Keratinocyte (primary cell): ENCODE measurements around the gene NXNL1. TPM values are rescaled to one million over a fixed set of nuclear protein-coding genes. Genes with fewer than 3 reads are reported as not detected.

ENCODE experiments used
- DNase-seq: peaks from one replicate; pipeline ENCODE4 v3.0.0-alpha.2; 2011; ENCODE audit warnings: low read depth, missing footprints, low spot score
- FAIRE-seq: peaks from 2 replicates; lab custom pipeline; 2011; peaks lifted over from hg19 to GRCh38; lab: Jason Lieb, UNC
- H2AFZ ChIP-seq: 2 replicates; pipeline ENCODE4 v1.6.0; 2012; ENCODE audit warnings: low read length, control low read depth, inconsistent platforms; ENCODE audit not compliant: control insufficient read depth
- H3K27ac ChIP-seq: 2 replicates; pipeline ENCODE4 v1.5.1; 2011; ENCODE audit warnings: low read length; ENCODE audit not compliant: control insufficient read depth, insufficient read depth
- H3K27me3 ChIP-seq: 3 replicates; pipeline ENCODE4 v1.6.0; 2011; ENCODE audit warnings: low read length; ENCODE audit not compliant: control insufficient read depth, insufficient read depth; ENCODE audit errors: extremely low read depth
- H3K36me3 ChIP-seq, 2 experiments: 2 replicates in 1 of 2; 3 replicates in 1 of 2; pipeline ENCODE4 v1.5.1; 2011; ENCODE audit warnings: low read length in 2 of 2, mild to moderate bottlenecking in 1 of 2; ENCODE audit not compliant: control insufficient read depth in 2 of 2, insufficient read depth in 2 of 2; ENCODE audit errors: extremely low read depth in 1 of 2
- H3K4me1 ChIP-seq: 3 replicates; pipeline ENCODE4 v1.5.1; 2011; ENCODE audit warnings: low read length; ENCODE audit not compliant: control insufficient read depth, insufficient read depth; ENCODE audit errors: extremely low read depth
- H3K4me2 ChIP-seq: 3 replicates; pipeline ENCODE4 v1.6.0; 2011; ENCODE audit warnings: low read depth, low read length; ENCODE audit not compliant: control insufficient read depth, insufficient read depth; ENCODE audit errors: extremely low read depth
- H3K4me3 ChIP-seq, 3 experiments: fragments of 200-600 bp in 1 of 3; sonication (generic) in 1 of 3; 2 replicates in 2 of 3; 3 replicates in 1 of 3; pipeline ENCODE4 v1.5.1; 2011 to 2016; ENCODE audit warnings: low read length in 3 of 3, mild to moderate bottlenecking in 3 of 3, control low read depth in 2 of 3, inconsistent platforms in 1 of 3, low read depth in 1 of 3, mixed read lengths in 1 of 3, mixed run types in 1 of 3, moderate library complexity in 1 of 3; ENCODE audit not compliant: control insufficient read depth in 2 of 3, insufficient read depth in 2 of 3; ENCODE audit errors: extremely low read depth in 1 of 3
- H3K79me2 ChIP-seq: 2 replicates; pipeline ENCODE4 v1.6.0; 2012; ENCODE audit warnings: low read length; ENCODE audit not compliant: control insufficient read depth, insufficient read depth
- H3K9ac ChIP-seq: 3 replicates; pipeline ENCODE4 v1.6.0; 2011; ENCODE audit warnings: low read length; ENCODE audit not compliant: control insufficient read depth, insufficient read depth; ENCODE audit errors: extremely low read depth
- H3K9me1 ChIP-seq: 3 replicates; pipeline ENCODE4 v1.6.0; 2011; ENCODE audit warnings: low read length; ENCODE audit not compliant: control insufficient read depth, insufficient read depth; ENCODE audit errors: extremely low read depth
- H3K9me3 ChIP-seq: 2 replicates; pipeline ENCODE4 v1.5.1; 2012; ENCODE audit warnings: low read depth, low read length; ENCODE audit not compliant: control insufficient read depth
- H4K20me1 ChIP-seq: 3 replicates; pipeline ENCODE4 v1.6.0; 2011; ENCODE audit warnings: low read length; ENCODE audit not compliant: control insufficient read depth, insufficient read depth; ENCODE audit errors: extremely low read depth
- EZH2 ChIP-seq: IDR thresholded peaks from one replicate; pipeline ENCODE4 v1.6.1; 2012; ENCODE audit warnings: inconsistent platforms, mild to moderate bottlenecking, low read length, moderate library complexity
- dilution Hi-C: fragments of 300-500 bp; cut with MboI; formaldehyde crosslinking; loops from one replicate; pipeline ENCODE4 v1.7.0; 2020; ENCODE audit warnings: low sequenced_read_pairs; ENCODE audit not compliant: extremely low pct_ligation_motif_present
- polyA plus RNA-seq, 5 experiments: library from polyadenylated mRNA; depleted of rRNA in 3 of 5; stranded (reverse) in 3 of 5; stranded (forward) in 1 of 5; unstranded in 1 of 5; fragments of >200 nt; gene quantifications; 1 replicate in 1 of 5; 2 replicates in 3 of 5; 3 replicates in 1 of 5; pipeline versions ENCODE4 v1.2.1 to v1.2.3, GENCODE V29; 2011 to 2012; ENCODE audit warnings: missing spikeins in 2 of 5, low read depth in 1 of 5, low replicate concordance in 1 of 5
- TF ChIP-seq, protein P1 (sequence below), 3 experiments: IDR thresholded peaks in 1 of 3; conservative IDR thresholded peaks in 1 of 3; optimal IDR thresholded peaks in 1 of 3; 2 replicates in 2 of 3; 3 replicates in 1 of 3; pipeline versions ENCODE3 to v1.5.1; 2011; ENCODE audit warnings: low read length in 3 of 3, mild to moderate bottlenecking in 3 of 3, moderate library complexity in 2 of 3, control low read depth in 1 of 3, inconsistent platforms in 1 of 3; ENCODE audit not compliant: insufficient read depth in 2 of 3; ENCODE audit errors: extremely low read depth in 1 of 3

NXNL1 gene
- polyA plus RNA-seq, 1 donor (not counting 4 experiments of a cell fraction or from before 2014, with no cell fraction given): not detected

DNA sequence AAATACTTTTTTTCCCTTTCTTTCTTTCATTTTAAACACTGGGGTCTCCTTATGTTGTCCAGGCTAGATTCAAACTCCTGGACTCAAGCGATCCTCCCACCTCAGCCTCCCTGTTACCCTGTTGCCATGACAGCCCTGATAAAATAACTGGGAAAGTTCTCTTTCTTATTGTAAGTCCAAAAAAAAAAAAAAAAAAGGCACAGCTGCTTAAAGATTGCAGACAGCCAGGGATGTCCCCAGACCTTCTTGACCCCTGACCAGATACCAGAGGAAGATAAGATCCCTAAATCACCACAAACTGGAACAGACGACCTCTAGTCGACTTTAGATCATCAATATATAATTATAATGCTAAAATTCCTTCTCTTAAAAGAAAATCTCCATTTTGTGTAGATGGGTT is 42.0 kb downstream of the NXNL1 start:
- no peak overlapping the region for H3K27ac ChIP-seq
- H3K9ac ChIP-seq: no peak overlapping the region
- H3K4me1 ChIP-seq: peaks cover 9% of the 10 kb centered on the region
- H3K27me3 ChIP-seq: no peaks in the 10 kb centered on the region
- H3K4me3 ChIP-seq: peak overlapping the region; percentile 69 to 87 (median 85)
- dilution Hi-C loops: no loop called here
- no peaks in the 10 kb centered on the region for H4K20me1 ChIP-seq
- H3K36me3 ChIP-seq: peaks cover 0 to 1% of the 10 kb centered on the region in 2 experiments
- no peaks in the 10 kb centered on the region for H3K79me2 ChIP-seq
- DNase-seq (no peak), FAIRE-seq (no peak)
- no peaks in the 10 kb centered on the region for H3K9me3 ChIP-seq
- no peak for TF ChIP-seq EZH2
- TF ChIP-seq, protein P1, sequence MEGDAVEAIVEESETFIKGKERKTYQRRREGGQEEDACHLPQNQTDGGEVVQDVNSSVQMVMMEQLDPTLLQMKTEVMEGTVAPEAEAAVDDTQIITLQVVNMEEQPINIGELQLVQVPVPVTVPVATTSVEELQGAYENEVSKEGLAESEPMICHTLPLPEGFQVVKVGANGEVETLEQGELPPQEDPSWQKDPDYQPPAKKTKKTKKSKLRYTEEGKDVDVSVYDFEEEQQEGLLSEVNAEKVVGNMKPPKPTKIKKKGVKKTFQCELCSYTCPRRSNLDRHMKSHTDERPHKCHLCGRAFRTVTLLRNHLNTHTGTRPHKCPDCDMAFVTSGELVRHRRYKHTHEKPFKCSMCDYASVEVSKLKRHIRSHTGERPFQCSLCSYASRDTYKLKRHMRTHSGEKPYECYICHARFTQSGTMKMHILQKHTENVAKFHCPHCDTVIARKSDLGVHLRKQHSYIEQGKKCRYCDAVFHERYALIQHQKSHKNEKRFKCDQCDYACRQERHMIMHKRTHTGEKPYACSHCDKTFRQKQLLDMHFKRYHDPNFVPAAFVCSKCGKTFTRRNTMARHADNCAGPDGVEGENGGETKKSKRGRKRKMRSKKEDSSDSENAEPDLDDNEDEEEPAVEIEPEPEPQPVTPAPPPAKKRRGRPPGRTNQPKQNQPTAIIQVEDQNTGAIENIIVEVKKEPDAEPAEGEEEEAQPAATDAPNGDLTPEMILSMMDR (optimal IDR thresholded peaks at IDR 0.05 in 1 of 3, IDR thresholded peaks at IDR 0.05 in 1 of 3, conservative IDR thresholded peaks at IDR 0.05 in 1 of 3; ENCODE audit: extremely low read depth in 1 of 3, insufficient read depth in 2 of 3, low read length in 3 of 3): no peak
- no peaks in the 10 kb centered on the region for H3K9me1 ChIP-seq
- H2AFZ ChIP-seq: peak overlapping the region; percentile 78
- peak overlapping the region; percentile 89 for H3K4me2 ChIP-seq

DNA sequence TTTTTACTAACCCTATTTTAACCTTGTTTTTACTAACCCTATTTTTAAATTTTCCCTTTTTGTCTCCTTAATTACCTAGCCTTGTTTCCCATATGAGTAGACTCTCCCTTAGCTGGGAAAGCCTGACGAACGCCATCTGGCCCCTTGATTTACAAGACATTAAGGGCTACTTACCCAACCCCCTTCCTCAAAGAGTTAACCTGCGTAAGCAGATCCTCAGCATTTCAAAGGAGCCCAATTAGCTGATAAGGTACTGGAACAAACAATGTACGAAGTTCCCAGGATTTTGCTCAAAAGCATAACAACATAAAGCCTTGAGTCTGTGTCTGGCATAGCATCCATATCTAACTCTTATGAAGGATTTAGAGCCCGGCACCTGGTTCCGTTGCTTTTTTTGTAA is 45.6 kb downstream of the NXNL1 start:
- Histone ChIP-seq H3K79me2 (no peaks in the 10 kb centered on the region), H3K9me1 (no peaks in the 10 kb centered on the region), H3K4me2 (no peak overlapping the region), H3K36me3 (no peaks in the 10 kb centered on the region), H3K27me3 (no peaks in the 10 kb centered on the region), H3K27ac (no peak overlapping the region), H3K9me3 (no peaks in the 10 kb centered on the region), H3K4me1 (peaks cover 7% of the 10 kb centered on the region), H3K9ac (no peak overlapping the region), H2AFZ (no peak overlapping the region), H3K4me3 (no peak overlapping the region), H4K20me1 (no peaks in the 10 kb centered on the region)
- FAIRE-seq: no peak
- no peak for TF ChIP-seq EZH2
- TF ChIP-seq, protein P1 (optimal IDR thresholded peaks at IDR 0.05 in 1 of 3, IDR thresholded peaks at IDR 0.05 in 1 of 3, conservative IDR thresholded peaks at IDR 0.05 in 1 of 3; ENCODE audit: extremely low read depth in 1 of 3, insufficient read depth in 2 of 3, low read length in 3 of 3): no peak
- dilution Hi-C loops: no loop called here
- no peak for DNase-seq
